ENCODE results near the gene TGM1. TPM values are rescaled to one million over a fixed set of nuclear protein-coding genes. Genes with fewer than 3 reads are reported as not detected.

TGM1 gene
- total RNA-seq, 6 donors from 2014 or later: 9.1 to 29.2 (median 11.1) TPM

GRCh38 chr14:24309538-24310264 is 46.7 kb upstream of the TGM1 start, which contains the start of gene LTB4R2:
TSS of gene LTB4R2 (plus strand) at chr14:24310140. CDS start at chr14:24310665, 525 bp downstream.
- TF ChIP-seq POLR2A (IDR thresholded peaks at IDR 0.05) (no peak), POLR2AphosphoS5 (IDR thresholded peaks at IDR 0.05) (no peak), EP300 (IDR thresholded peaks at IDR 0.05) (no peak)
- TF ChIP-seq, protein P1, sequence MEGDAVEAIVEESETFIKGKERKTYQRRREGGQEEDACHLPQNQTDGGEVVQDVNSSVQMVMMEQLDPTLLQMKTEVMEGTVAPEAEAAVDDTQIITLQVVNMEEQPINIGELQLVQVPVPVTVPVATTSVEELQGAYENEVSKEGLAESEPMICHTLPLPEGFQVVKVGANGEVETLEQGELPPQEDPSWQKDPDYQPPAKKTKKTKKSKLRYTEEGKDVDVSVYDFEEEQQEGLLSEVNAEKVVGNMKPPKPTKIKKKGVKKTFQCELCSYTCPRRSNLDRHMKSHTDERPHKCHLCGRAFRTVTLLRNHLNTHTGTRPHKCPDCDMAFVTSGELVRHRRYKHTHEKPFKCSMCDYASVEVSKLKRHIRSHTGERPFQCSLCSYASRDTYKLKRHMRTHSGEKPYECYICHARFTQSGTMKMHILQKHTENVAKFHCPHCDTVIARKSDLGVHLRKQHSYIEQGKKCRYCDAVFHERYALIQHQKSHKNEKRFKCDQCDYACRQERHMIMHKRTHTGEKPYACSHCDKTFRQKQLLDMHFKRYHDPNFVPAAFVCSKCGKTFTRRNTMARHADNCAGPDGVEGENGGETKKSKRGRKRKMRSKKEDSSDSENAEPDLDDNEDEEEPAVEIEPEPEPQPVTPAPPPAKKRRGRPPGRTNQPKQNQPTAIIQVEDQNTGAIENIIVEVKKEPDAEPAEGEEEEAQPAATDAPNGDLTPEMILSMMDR (IDR thresholded peaks at IDR 0.05): no peak
- Histone ChIP-seq H3K4me1 (peaks cover 56 to 71% (median 65%) of the 10 kb centered on the region in 4 donors), H3K27me3 (no peaks in the 10 kb centered on the region), H3K4me3 (peak within 1 kb of the TSS; percentile 29 to 58 (median 51)), H3K9me3 (no peaks in the 10 kb centered on the region), H3K36me3 (peaks cover 10 to 35% (median 27%) of the 10 kb centered on the region in 4 donors), H3K27ac (peak within 1 kb of the TSS; percentile 79 to 93 (median 91))
- ATAC-seq (ENCODE audit: low FRiP score in 2 of 2) (no peak), DNase-seq (no peak)
- 66 to 84% methylated on average over 5 of the region's 5 CpGs for WGBS, 2 donors

DNA sequence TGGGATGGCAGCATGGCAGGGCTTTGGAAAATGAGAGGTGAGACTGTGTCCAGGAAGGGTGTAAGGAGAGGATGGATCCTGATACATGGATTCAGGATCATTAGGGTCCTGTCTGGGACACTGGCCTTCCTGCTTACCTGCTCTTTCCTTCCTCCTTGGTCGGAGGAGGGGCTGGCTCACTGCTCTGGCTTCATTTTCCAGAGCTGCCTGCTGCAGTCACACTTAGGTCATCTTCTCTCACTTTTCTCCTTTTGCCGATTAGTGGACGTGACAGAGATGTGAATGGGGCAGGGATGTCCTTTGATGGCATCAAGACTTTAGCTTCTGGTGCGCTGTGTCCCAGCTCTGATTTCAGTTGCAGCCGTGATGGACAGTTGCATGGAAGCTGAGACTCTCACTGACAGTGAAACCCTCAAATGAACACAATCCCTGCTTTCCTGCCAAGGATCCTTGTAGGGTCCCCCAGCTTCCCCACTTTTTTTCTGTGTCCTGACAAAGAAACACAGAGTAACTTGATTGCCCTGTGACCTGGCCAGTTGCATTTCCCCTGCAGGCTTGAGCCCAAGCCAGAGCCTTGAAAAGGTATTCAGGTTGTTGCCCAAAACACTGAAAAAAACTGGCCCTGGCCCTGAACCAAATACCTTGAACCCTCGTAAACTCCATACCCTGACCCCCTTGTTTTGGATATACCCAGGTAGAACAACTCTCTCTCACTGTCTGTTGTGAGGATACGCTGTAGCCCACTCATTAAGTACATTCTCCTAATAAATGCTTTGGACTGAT is 45.6 kb upstream of the TGM1 start:
- H3K4me1 ChIP-seq: peaks cover 45 to 59% (median 54%) of the 10 kb centered on the region in 4 donors
- no peaks in the 10 kb centered on the region for H3K27me3 ChIP-seq
- no peaks in the 10 kb centered on the region for H3K9me3 ChIP-seq
- no peak overlapping the region for H3K4me3 ChIP-seq
- peak overlapping the region in 1 of 4 donors; percentile 40 for H3K27ac ChIP-seq
- ATAC-seq (ENCODE audit: low FRiP score in 2 of 2) (no peak), DNase-seq (no peak)
- WGBS, 2 donors: 81 to 86% methylated on average over 7 of the region's 7 CpGs
- H3K36me3 ChIP-seq: peaks cover 16 to 46% (median 39%) of the 10 kb centered on the region in 4 donors
- TF ChIP-seq POLR2AphosphoS5 (IDR thresholded peaks at IDR 0.05): no peak
- TF ChIP-seq, protein P1 (IDR thresholded peaks at IDR 0.05): peak in 1 of 6 experiments; percentile 67

GRCh38 chr14:24307575-24308341 is 44.8 kb upstream of the TGM1 start, which contains the start of gene CIDEB:
TSS of gene CIDEB (minus strand) at chr14:24307977. CDS start at chr14:24307858, 119 bp downstream.
- 60 to 63% methylated on average over 6 of the region's 6 CpGs for WGBS, 2 donors
- H3K36me3 ChIP-seq: peaks cover 17 to 54% (median 46%) of the 10 kb centered on the region in 4 donors
- peak in 1 of 2 donors; percentile 68 for DNase-seq
- H3K27ac ChIP-seq: peak within 1 kb of the TSS in 1 of 4 donors; percentile 40
- H3K27me3 ChIP-seq: no peaks in the 10 kb centered on the region
- peak; percentile 68 to 69 for ATAC-seq (ENCODE audit: low FRiP score in 2 of 2)
- no peaks in the 10 kb centered on the region for H3K9me3 ChIP-seq
- TF ChIP-seq POLR2AphosphoS5 (IDR thresholded peaks at IDR 0.05): no peak
- TF ChIP-seq, protein P1 (IDR thresholded peaks at IDR 0.05): peak; percentile 71 to 96 (median 78)
- no peak within 1 kb of the TSS for H3K4me3 ChIP-seq
- peaks cover 39 to 51% (median 48%) of the 10 kb centered on the region in 4 donors for H3K4me1 ChIP-seq

DNA sequence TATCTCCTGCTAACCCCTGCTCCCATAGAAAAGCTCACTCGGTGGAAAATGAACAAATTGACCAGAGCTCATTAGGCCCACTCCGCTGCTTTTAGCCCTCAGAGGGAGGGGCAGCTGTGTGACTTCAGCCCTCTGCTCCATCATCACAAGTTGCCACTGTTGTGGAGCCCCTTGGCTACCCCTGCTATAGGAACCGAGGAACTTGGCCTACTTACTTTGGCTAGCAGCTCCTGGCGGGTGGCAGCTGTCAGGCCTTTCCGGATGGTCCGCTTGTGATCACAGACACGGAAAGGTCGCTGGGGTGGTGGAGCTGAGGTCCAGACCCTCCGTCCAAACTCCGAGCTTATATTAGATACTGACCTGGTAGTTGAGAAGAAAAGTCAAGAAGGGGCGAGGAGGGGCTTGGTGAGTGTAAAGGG is 44.2 kb upstream of the TGM1 start:
- Histone ChIP-seq H3K4me1 (peaks cover 33 to 45% (median 42%) of the 10 kb centered on the region in 4 donors), H3K27ac (no peak overlapping the region), H3K36me3 (peaks cover 23 to 60% (median 52%) of the 10 kb centered on the region in 4 donors), H3K9me3 (no peaks in the 10 kb centered on the region), H3K27me3 (no peaks in the 10 kb centered on the region), H3K4me3 (no peak overlapping the region)
- WGBS, 2 donors: 79 to 86% methylated on average over 11 of the region's 11 CpGs
- no peak for ATAC-seq (ENCODE audit: low FRiP score in 2 of 2)
- TF ChIP-seq POLR2A (IDR thresholded peaks at IDR 0.05): no peak
- no peak for TF ChIP-seq POLR2AphosphoS5 (IDR thresholded peaks at IDR 0.05)
- TF ChIP-seq EP300 (IDR thresholded peaks at IDR 0.05): no peak
- TF ChIP-seq, protein P1 (IDR thresholded peaks at IDR 0.05): no peak
- no peak for DNase-seq
